ENCODE results near the gene NMNAT3.

- TF ChIP-seq CTCF (IDR thresholded peaks at IDR 0.05) (no peak), POLR2A (IDR thresholded peaks at IDR 0.05) (no peak)
Observed at GRCh38 chr3:139530717-139531116, 147.1 kb downstream of the NMNAT3 start.
